Ovary (tissue), 9 donors: ENCODE data around the gene C20orf173. TPM values are rescaled to one million over a fixed set of nuclear protein-coding genes. Genes with fewer than 3 reads are reported as not detected.

ENCODE experiments used
- DNase-seq, 5 donors: peaks; one replicate each; pipeline ENCODE4 v3.0.0-alpha.2; 2019 to 2020
- H3K27ac ChIP-seq, 2 donors: fragments of 200-600 bp; one replicate each; pipeline versions ENCODE4 v1.5.1 to v1.8.0; 2019 to 2022
- H3K27me3 ChIP-seq: fragments of 200-600 bp; one replicate; pipeline ENCODE4 v1.8.0; 2022
- H3K36me3 ChIP-seq: fragments of 200-600 bp; sonication (generic); one replicate; pipeline ENCODE4 v1.5.1; 2019
- H3K4me1 ChIP-seq: one replicate; pipeline ENCODE4 v1.8.1; 2013; ENCODE audit warnings: mild to moderate bottlenecking, moderate library complexity; ENCODE audit not compliant: insufficient read depth
- H3K4me3 ChIP-seq: fragments of 200-600 bp; sonication (generic); one replicate; pipeline ENCODE4 v1.5.1; 2017
- H3K9me3 ChIP-seq, 2 donors: fragments of 200-600 bp in 1 of 2; sonication (generic) in 1 of 2; one replicate each; pipeline versions ENCODE4 v1.5.1 to v1.8.1; 2013 to 2019; ENCODE audit warnings: mild to moderate bottlenecking in 1 of 2, moderate library complexity in 1 of 2
- CTCF ChIP-seq, 3 donors: fragments of 450-650 bp in 2 of 3; fragments of 200-600 bp in 1 of 3; IDR thresholded peaks; one replicate each; pipeline versions ENCODE4 v1.5.1 to v1.8.0; 2016 to 2022; ENCODE audit warnings: antibody characterized with exemption in 3 of 3, mild to moderate bottlenecking in 1 of 3
- EP300 ChIP-seq: sonication (generic); formaldehyde crosslinking; IDR thresholded peaks from one replicate; pipeline ENCODE4 v1.6.1; 2017; ENCODE audit warnings: antibody characterized with exemption
- POLR2A ChIP-seq: fragments of 450-650 bp; IDR thresholded peaks from one replicate; pipeline ENCODE4 v1.6.1; 2017; ENCODE audit warnings: antibody characterized with exemption, mild to moderate bottlenecking, moderate library complexity
- WGBS, 3 donors: extraction: QIAGEN DNeasy Blood & Tissue Kit in 1 of 3; methylation state at CpG; one replicate each; pipeline versions ENCODE4 v1.1.5 to v1.1.7; 2013 to 2017; 5-methylcytosine and 5-hydroxymethylcytosine counted together
- intact Hi-C, 4 donors: fragments of 100-400 bp; cut with DNase I; formaldehyde crosslinking; loops; one replicate each; pipeline versions ENCODE4 v1.11.0 to v1.15.1; 2022 to 2023
- polyA plus RNA-seq, 2 donors: library from polyadenylated mRNA; stranded (reverse); fragments of 200-250 nt in 1 of 2; fragments of 350-450 nt in 1 of 2; fragmentation: Illumina TruSeq in 1 of 2; extraction: RNeasy Lipid Tissue Mini Kit (QIAGEN cat#74804) in 1 of 2; gene quantifications; one replicate each; pipeline ENCODE4 v1.2.3, GENCODE V29; 2013 to 2014
- total RNA-seq, 7 donors: library from RNA; depleted of rRNA in 2 of 7; stranded (reverse); fragments of >200 nt in 2 of 7; fragmentation: NEBNext Ultra II Directional in 3 of 7; extraction: Animal tissue kit (Norgen Biotek cat#: 25700) in 3 of 7; gene quantifications; one replicate each; pipeline versions ENCODE4 v1.1.0 to v1.2.4, GENCODE V29; 2016 to 2023
- donor health status: DM: no; HTN: no; CAD: no; lungs with moderate emphysema.
- donor health status: DM: no; HTN: no; CAD: no.
- donor health status: Bipolar disorder and iron deficiency.
- donor health status: DM: yes; HTN: yes; CAD: no.
- donor health status: DM: no; HTN: no; CAD: no.
- donor health status: DM: yes; HTN: yes; CAD: no.

Gene C20orf173
- total and polyA plus RNA-seq, 9 donors, result not detected

GRCh38 chr20:35562541-35563110 is 33.2 kb upstream of the C20orf173 start:
- peak in 1 of 5 donors; percentile 17 for DNase-seq
- TF ChIP-seq CTCF (IDR thresholded peaks at IDR 0.05) (no peak), EP300 (no peak), POLR2A (no peak)
- no peaks in the 10 kb centered on the region for H3K9me3 ChIP-seq
- H3K27me3 ChIP-seq, result no peaks in the 10 kb centered on the region
- 79 to 80% (median 79%) methylated on average over 10 of the region's 10 CpGs for WGBS, 3 donors
- no peak overlapping the region for H3K4me3 ChIP-seq
- intact Hi-C loops, result no loop called here
- no peak overlapping the region for H3K27ac ChIP-seq
- H3K36me3 ChIP-seq, result no peaks in the 10 kb centered on the region
- no peaks in the 10 kb centered on the region for H3K4me1 ChIP-seq

GRCh38 chr20:35561671-35562070 is 32.2 kb upstream of the C20orf173 start:
- no peaks in the 10 kb centered on the region for H3K9me3 ChIP-seq
- H3K36me3 ChIP-seq, result no peaks in the 10 kb centered on the region
- H3K4me1 ChIP-seq, result no peaks in the 10 kb centered on the region
- no peak overlapping the region for H3K27ac ChIP-seq
- no peak overlapping the region for H3K4me3 ChIP-seq
- intact Hi-C loops, result no loop called here
- no peaks in the 10 kb centered on the region for H3K27me3 ChIP-seq
- 44 to 63% (median 55%) methylated on average over 5 of the region's 5 CpGs for WGBS, 3 donors
- peak in 1 of 5 donors; percentile 5 for DNase-seq
- TF ChIP-seq POLR2A (no peak), CTCF (IDR thresholded peaks at IDR 0.05) (no peak), EP300 (no peak)

- H3K27me3 ChIP-seq, result no peaks in the 10 kb centered on the region
- H3K4me1 ChIP-seq, result no peaks in the 10 kb centered on the region
- no peaks in the 10 kb centered on the region for H3K36me3 ChIP-seq
- no peak overlapping the region for H3K27ac ChIP-seq
- no peak overlapping the region for H3K4me3 ChIP-seq
- WGBS, 3 donors, result 15 to 25% (median 17%) methylated on average over 7 of the region's 7 CpGs
- peak in 1 of 5 donors; percentile 18 for DNase-seq
- H3K9me3 ChIP-seq, result no peaks in the 10 kb centered on the region
- intact Hi-C loops, result no loop called here
- TF ChIP-seq POLR2A (no peak), CTCF (IDR thresholded peaks at IDR 0.05) (no peak), EP300 (no peak)
These were observed 31.8 kb upstream of the C20orf173 start for GRCh38 chr20:35561268-35561667.

GRCh38 chr20:35560541-35560940 is 31.1 kb upstream of the C20orf173 start:
- no peak for DNase-seq
- intact Hi-C loops, result no loop called here
- TF ChIP-seq EP300, result no peak
- TF ChIP-seq CTCF (IDR thresholded peaks at IDR 0.05), result no peak
- no peak for TF ChIP-seq POLR2A

More at GRCh38 chr20:35560541-35560940, 31.1 kb upstream of the C20orf173 start:
- H3K4me3 ChIP-seq, result no peak overlapping the region
- H3K4me1 ChIP-seq, result no peaks in the 10 kb centered on the region
- no peak overlapping the region for H3K27ac ChIP-seq
- WGBS, 3 donors, result 65 to 73% (median 65%) methylated on average over 9 to 10 of the region's 10 CpGs
- H3K9me3 ChIP-seq, result no peaks in the 10 kb centered on the region
- no peaks in the 10 kb centered on the region for H3K27me3 ChIP-seq
- no peaks in the 10 kb centered on the region for H3K36me3 ChIP-seq
